Measurements from ENCODE around the gene BTBD17.

The BTBD17 gene

GRCh38 chr17:74389084-74389753, 27.6 kb upstream of the BTBD17 start:
- FAIRE-seq (no peak), DNase-seq (ENCODE audit: insufficient read length, low spot score) (no peak)
- TF ChIP-seq SPI1 (IDR thresholded peaks at IDR 0.05; ENCODE audit: low read depth, low read length) (no peak), POU2F2 (IDR thresholded peaks at IDR 0.05; ENCODE audit: low read depth, low read length) (no peak), POLR2A (IDR thresholded peaks at IDR 0.05; ENCODE audit: low read depth, low read length) (no peak)

- DNase-seq (ENCODE audit: insufficient read length, low spot score): no peak
- TF ChIP-seq TAF1 (IDR thresholded peaks at IDR 0.05; ENCODE audit: low read depth, low read length): no peak
- TF ChIP-seq POLR2AphosphoS5 (IDR thresholded peaks at IDR 0.05; ENCODE audit: low read depth, low read length): no peak
- TF ChIP-seq POLR2A (IDR thresholded peaks at IDR 0.05; ENCODE audit: low read depth, low read length): no peak
- no peak for TF ChIP-seq SPI1 (IDR thresholded peaks at IDR 0.05; ENCODE audit: low read depth, low read length)
- no peak for TF ChIP-seq POU2F2 (IDR thresholded peaks at IDR 0.05; ENCODE audit: low read depth, low read length)
- TF ChIP-seq PAX5 (IDR thresholded peaks at IDR 0.05; ENCODE audit: insufficient read depth, low read length, severe bottlenecking): no peak
- FAIRE-seq: no peak
These were observed 25.9 kb upstream of the BTBD17 start for GRCh38 chr17:74387365-74388218.

- DNase-seq (ENCODE audit: insufficient read length, low spot score) (no peak), FAIRE-seq (no peak)
- no peak for TF ChIP-seq POU2F2 (IDR thresholded peaks at IDR 0.05; ENCODE audit: low read depth, low read length)
- TF ChIP-seq SPI1 (IDR thresholded peaks at IDR 0.05; ENCODE audit: low read depth, low read length): no peak
- TF ChIP-seq POLR2AphosphoS5 (IDR thresholded peaks at IDR 0.05; ENCODE audit: low read depth, low read length): no peak
These were observed 24.7 kb upstream of the BTBD17 start for GRCh38 chr17:74386386-74386785.

GRCh38 chr17:74385201-74385600, 23.5 kb upstream of the BTBD17 start:
- no peak for FAIRE-seq
- TF ChIP-seq SPI1 (IDR thresholded peaks at IDR 0.05; ENCODE audit: low read depth, low read length) (no peak), POLR2A (IDR thresholded peaks at IDR 0.05; ENCODE audit: low read depth, low read length) (no peak), PAX5 (IDR thresholded peaks at IDR 0.05; ENCODE audit: insufficient read depth, low read length, severe bottlenecking) (no peak), POU2F2 (IDR thresholded peaks at IDR 0.05; ENCODE audit: low read depth, low read length) (no peak), POLR2AphosphoS5 (IDR thresholded peaks at IDR 0.05; ENCODE audit: low read depth, low read length) (no peak), TAF1 (IDR thresholded peaks at IDR 0.05; ENCODE audit: low read depth, low read length) (no peak)
- no peak for DNase-seq (ENCODE audit: insufficient read length, low spot score)

DNA sequence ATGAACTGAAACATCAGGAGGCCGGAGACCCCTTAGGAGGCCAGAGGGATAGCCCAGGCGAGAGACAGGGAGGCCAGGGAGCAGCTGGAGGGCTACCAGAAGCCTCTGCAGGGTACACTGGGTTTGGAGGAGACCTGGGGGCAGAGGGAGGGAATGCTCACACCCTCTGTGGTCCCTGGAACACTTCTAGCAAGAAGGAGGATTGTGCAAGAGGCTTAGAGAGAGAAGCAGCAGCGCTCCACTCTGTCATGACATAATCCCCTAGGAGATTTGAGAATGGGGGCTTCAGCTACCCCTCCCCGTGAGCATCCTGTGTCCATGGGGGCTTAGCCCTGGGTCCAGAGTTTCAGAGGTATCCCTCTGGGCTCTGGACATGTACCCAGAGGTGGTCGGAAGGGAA, 21.5 kb upstream of the BTBD17 start:
- FAIRE-seq (no peak), DNase-seq (ENCODE audit: insufficient read length, low spot score) (no peak)
- TF ChIP-seq PAX5 (IDR thresholded peaks at IDR 0.05; ENCODE audit: insufficient read depth, low read length, severe bottlenecking) (no peak), POLR2A (IDR thresholded peaks at IDR 0.05; ENCODE audit: low read depth, low read length) (no peak), POLR2AphosphoS5 (IDR thresholded peaks at IDR 0.05; ENCODE audit: low read depth, low read length) (no peak), SPI1 (IDR thresholded peaks at IDR 0.05; ENCODE audit: low read depth, low read length) (no peak), POU2F2 (IDR thresholded peaks at IDR 0.05; ENCODE audit: low read depth, low read length) (no peak), TAF1 (IDR thresholded peaks at IDR 0.05; ENCODE audit: low read depth, low read length) (no peak)

GRCh38 chr17:74380959-74381808, 19.5 kb upstream of the BTBD17 start:
- DNase-seq (ENCODE audit: insufficient read length, low spot score): no peak
- peak; percentile 20 for FAIRE-seq
- TF ChIP-seq TAF1 (IDR thresholded peaks at IDR 0.05; ENCODE audit: low read depth, low read length) (no peak), PAX5 (IDR thresholded peaks at IDR 0.05; ENCODE audit: insufficient read depth, low read length, severe bottlenecking) (no peak), POLR2A (IDR thresholded peaks at IDR 0.05; ENCODE audit: low read depth, low read length) (no peak), SPI1 (IDR thresholded peaks at IDR 0.05; ENCODE audit: low read depth, low read length) (no peak), POU2F2 (IDR thresholded peaks at IDR 0.05; ENCODE audit: low read depth, low read length) (no peak), POLR2AphosphoS5 (IDR thresholded peaks at IDR 0.05; ENCODE audit: low read depth, low read length) (no peak)

- DNase-seq (ENCODE audit: insufficient read length, low spot score) (no peak), FAIRE-seq (no peak)
- TF ChIP-seq POLR2A (IDR thresholded peaks at IDR 0.05; ENCODE audit: low read depth, low read length) (no peak), POU2F2 (IDR thresholded peaks at IDR 0.05; ENCODE audit: low read depth, low read length) (no peak), POLR2AphosphoS5 (IDR thresholded peaks at IDR 0.05; ENCODE audit: low read depth, low read length) (no peak), SPI1 (IDR thresholded peaks at IDR 0.05; ENCODE audit: low read depth, low read length) (no peak), TAF1 (IDR thresholded peaks at IDR 0.05; ENCODE audit: low read depth, low read length) (no peak), PAX5 (IDR thresholded peaks at IDR 0.05; ENCODE audit: insufficient read depth, low read length, severe bottlenecking) (no peak)
These were observed 18.7 kb upstream of the BTBD17 start for GRCh38 chr17:74380086-74380958.

GRCh38 chr17:74379495-74380085, 17.9 kb upstream of the BTBD17 start:
- FAIRE-seq (peak; percentile 87), DNase-seq (ENCODE audit: insufficient read length, low spot score) (peak; percentile 95)

More at GRCh38 chr17:74379495-74380085, 17.9 kb upstream of the BTBD17 start:
- TF ChIP-seq TAF1 (IDR thresholded peaks at IDR 0.05; ENCODE audit: low read depth, low read length): no peak
- TF ChIP-seq POU2F2 (IDR thresholded peaks at IDR 0.05; ENCODE audit: low read depth, low read length): no peak
- no peak for TF ChIP-seq POLR2AphosphoS5 (IDR thresholded peaks at IDR 0.05; ENCODE audit: low read depth, low read length)
- no peak for TF ChIP-seq PAX5 (IDR thresholded peaks at IDR 0.05; ENCODE audit: insufficient read depth, low read length, severe bottlenecking)
- TF ChIP-seq SPI1 (IDR thresholded peaks at IDR 0.05; ENCODE audit: low read depth, low read length): no peak
- TF ChIP-seq POLR2A (IDR thresholded peaks at IDR 0.05; ENCODE audit: low read depth, low read length): no peak
